A204.1 (cell line): Measurements from ENCODE around the gene AHDC1.
"Not testable (repeated sequence)": the region's sequence is repeated elsewhere in the genome, so short reads cannot be mapped to it uniquely, and the experiment has no call there.

Source experiments
- FAIRE-seq: peaks from 2 replicates; lab custom pipeline; 2012; peaks lifted over from hg19 to GRCh38; lab: Jason Lieb, UNC

The AHDC1 gene, protein sequence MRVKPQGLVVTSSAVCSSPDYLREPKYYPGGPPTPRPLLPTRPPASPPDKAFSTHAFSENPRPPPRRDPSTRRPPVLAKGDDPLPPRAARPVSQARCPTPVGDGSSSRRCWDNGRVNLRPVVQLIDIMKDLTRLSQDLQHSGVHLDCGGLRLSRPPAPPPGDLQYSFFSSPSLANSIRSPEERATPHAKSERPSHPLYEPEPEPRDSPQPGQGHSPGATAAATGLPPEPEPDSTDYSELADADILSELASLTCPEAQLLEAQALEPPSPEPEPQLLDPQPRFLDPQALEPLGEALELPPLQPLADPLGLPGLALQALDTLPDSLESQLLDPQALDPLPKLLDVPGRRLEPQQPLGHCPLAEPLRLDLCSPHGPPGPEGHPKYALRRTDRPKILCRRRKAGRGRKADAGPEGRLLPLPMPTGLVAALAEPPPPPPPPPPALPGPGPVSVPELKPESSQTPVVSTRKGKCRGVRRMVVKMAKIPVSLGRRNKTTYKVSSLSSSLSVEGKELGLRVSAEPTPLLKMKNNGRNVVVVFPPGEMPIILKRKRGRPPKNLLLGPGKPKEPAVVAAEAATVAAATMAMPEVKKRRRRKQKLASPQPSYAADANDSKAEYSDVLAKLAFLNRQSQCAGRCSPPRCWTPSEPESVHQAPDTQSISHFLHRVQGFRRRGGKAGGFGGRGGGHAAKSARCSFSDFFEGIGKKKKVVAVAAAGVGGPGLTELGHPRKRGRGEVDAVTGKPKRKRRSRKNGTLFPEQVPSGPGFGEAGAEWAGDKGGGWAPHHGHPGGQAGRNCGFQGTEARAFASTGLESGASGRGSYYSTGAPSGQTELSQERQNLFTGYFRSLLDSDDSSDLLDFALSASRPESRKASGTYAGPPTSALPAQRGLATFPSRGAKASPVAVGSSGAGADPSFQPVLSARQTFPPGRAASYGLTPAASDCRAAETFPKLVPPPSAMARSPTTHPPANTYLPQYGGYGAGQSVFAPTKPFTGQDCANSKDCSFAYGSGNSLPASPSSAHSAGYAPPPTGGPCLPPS (N-terminal part only)

DNA sequence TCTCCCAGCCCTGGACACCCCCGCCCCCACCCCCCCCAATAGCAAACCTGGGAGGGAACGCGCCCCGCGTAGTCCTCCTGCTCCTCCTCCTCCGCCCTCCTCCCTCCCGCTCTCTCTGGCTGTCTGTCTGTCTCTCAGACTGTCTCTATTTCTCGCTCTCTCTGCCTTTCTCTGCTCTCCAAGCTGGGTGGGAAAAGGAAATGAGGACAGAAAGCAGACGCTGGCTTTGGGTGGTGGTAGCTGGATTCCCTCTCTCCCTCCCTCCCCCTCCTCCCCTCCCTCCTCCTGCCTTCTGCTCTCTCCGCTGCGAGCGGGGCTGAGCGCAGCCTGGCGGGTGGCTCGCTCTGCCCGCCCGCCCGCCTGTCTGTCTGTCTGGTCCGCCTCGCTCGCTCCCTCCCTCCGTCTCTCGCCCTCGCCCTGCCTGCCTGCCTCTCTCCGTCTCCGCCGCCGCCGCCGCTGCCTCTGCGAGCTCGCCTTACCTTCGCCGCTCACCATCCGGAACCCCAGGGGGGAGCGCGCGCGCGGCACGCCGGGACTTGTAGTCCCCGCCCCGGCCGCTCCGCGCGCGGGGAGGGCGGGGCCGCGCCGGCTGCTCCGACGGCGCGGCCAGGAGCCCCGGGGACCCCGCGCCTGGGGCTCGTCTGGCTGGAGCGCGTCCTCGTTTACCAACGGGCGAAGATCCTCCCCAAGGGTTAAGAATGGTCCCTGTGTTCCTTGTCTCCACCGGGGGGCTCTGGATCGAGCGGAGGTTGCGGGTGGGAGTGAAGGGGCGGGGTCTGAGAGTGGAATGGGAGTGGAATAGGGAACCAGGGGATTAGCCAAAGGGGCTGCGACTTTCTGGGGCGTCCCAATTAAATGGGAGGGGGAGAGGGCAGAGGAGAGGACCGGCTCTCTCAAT, at the start of gene AHDC1:
Gene AHDC1, minus strand, starts transcription at position 464 of the 898 bp plus-strand sequence. CDS start 52,029 bp downstream, outside the sequence.
- FAIRE-seq: no peak

DNA sequence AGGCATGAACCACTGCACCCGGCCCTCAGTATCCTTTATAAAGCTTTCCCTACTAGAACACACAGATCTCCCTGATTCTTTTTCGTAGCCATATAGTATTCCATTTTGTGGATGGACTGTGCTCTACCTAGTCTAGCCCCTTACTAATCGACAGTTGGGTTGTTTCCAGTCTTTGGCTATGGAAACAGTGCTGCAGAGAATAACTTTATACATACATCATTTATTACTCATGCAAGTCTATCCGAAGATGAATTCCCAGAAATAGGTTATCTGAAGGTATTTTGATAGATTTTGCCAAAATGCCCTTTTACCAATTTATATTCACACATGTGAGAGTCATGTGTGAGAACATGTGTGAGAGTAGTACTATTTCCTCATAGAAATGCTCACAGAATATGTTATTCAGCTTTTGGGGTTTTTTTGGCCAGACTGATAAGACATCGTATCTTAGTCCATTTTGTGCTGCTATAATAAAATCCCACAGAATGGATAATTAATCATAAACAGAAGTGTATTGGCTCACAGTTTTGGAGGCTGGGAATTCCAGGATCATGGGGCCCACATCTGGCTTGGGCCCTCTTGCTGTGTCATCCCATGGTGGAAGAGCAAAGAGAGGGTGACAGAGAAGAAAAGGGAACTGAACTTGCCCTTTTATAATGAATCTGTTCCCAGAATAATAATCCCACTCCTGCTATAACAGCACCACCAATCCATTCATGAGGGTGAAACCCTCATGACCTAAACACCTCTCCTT, 48.3 kb upstream of the AHDC1 start:
- FAIRE-seq: no peak

DNA sequence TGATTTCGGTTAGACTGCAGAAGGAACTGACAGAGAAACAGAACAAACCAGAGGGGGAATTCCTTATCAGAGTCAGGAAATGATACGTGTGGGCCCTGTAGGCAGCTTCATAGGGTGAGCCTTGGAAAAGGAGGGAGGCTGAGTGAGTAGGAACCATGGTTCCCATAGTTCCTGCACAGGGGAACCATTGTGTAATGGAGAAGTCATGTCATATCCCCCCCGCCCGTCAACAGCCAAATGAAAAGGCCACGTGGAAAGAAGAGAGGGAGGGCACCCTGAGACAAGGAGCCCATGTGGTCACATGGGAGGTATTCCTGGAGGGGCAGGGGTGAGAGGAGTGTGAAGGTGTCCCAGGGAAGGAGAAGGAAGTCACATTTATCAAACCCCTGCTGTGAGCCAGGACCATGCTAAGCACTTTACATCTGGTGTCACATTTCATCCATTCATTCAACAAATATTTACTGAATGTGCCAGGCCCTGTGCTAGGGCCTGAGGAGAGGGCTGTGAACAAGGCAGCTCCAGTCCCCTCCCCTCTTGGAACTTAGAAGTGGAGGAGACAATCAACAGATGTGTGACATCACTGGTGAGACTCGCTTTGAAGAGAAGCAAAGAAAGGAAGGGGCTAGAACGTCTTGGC, 46.7 kb upstream of the AHDC1 start:
- FAIRE-seq: no peak

DNA sequence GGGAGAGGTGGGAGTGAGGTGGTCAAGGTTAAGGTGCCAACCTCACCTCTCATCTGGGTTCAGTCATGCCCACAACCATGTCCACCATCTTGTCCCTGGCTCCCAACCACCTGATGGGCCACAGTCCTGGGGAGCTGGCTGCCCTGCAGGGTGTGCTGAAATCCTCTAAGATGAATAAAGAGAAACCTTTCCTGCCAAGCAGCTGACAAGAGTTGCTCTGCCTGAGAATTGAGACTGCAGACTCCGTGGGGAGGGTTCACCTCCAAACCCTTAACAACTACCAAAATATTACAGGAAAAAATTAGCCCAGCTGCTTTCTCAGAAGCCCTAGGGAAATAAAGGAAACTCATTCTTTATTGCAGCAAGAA, 46.2 kb upstream of the AHDC1 start:
- no peak for FAIRE-seq

DNA sequence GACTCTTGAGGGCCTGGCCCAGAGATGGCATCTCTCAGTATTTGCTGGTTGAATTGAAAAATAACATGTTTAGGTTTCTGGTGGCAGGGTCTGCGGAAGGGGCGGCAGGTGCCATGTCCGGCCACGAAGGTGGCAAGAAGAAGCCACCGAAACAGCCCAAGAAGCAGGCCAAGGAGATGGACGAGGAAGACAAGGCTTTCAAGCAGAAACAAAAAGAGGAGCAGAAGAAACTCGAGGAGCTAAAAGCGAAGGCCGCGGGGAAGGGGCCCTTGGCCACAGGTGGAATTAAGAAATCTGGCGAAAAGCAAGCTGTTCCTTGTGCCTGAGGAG, 45.3 kb upstream of the AHDC1 start:
- no peak for FAIRE-seq

DNA sequence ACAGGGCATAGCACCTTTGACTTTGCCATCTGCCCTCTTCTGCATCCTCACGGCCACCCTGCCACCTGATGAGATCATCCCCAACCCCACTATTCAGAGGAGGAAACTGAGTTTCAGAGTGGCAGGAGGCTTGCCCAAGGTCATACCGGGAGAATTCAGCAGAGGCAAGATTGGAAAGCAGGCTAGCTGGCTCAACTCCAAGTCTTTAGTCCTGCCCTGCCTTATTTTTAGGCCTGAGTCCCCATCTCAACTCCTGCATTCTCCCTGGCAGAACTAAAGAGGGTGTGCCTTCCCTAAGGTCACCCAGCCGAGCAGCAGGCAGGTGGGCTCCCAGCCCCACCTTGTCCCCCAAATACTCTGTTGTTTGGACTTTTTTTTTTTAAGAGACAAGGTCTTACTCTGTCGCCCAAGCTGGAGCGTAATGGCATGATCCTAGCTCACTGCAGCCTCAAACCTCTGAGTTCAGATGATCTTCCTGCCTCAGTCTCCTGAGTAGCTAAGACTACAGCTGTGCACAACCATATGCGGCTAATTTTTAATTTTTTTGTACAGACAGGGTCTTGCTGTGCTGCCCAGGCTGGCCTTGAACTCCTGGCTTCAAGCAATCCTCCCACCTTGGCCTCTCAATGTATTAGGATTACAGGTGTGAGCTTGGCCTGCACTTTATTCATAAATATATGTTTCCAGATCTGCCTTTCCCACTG, 44.8 kb upstream of the AHDC1 start:
- no peak for FAIRE-seq

DNA sequence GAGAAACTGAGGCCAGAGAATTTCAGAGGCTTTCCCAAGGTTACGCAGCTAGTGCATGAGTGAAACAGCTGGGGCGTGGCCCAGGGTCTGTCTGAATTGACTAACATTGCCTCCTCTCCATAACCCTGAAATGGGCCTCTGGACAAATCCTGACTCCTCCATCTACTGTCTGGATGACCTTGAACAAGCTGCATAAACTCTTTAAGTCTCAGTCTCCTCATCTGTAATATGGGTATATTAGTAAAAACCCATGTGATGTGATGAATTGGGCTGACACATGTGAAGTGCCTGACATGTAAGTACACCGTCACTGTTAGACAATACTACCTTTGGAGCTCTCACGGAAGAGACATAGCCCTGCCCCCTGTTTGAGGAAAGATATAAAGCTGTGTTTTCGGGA, 43.4 kb upstream of the AHDC1 start:
- no peak for FAIRE-seq

DNA sequence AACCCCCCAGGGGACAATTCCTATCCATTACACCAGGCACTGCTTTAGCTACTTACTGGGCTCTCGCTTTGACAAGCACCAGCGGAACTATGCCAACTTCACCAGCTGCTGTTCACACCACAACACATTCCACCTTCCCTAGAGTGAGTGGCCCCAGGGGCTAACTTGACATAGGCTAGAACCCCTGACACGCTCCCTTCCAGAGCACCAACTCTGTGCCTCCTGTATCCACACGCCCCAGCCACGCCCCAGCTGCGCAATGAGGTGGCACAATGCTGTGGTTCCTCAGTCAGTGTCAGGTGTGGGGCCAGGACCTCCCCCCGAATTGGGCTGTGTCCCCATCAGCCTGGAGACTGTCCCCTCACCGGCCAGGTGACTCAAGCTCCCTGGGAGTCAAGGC, 42.7 kb upstream of the AHDC1 start:
- no peak for FAIRE-seq

DNA sequence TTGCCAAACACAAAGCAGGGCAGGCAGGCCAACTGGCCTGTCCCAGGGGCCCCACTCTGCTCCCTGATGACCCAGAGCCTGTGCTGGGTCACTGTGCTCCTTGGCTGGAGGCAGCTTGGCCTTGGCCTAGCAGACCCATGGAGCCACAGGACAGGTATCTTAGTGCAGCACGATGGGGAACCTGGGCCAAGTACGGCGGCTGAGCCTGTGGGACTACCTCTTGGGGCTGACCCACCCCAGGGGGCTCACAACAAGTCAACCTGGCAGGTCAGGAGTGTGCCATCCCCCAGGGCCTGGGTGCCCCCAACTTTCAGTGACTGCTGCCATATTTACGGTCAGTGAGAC, 41.1 kb upstream of the AHDC1 start:
- FAIRE-seq: no peak

DNA sequence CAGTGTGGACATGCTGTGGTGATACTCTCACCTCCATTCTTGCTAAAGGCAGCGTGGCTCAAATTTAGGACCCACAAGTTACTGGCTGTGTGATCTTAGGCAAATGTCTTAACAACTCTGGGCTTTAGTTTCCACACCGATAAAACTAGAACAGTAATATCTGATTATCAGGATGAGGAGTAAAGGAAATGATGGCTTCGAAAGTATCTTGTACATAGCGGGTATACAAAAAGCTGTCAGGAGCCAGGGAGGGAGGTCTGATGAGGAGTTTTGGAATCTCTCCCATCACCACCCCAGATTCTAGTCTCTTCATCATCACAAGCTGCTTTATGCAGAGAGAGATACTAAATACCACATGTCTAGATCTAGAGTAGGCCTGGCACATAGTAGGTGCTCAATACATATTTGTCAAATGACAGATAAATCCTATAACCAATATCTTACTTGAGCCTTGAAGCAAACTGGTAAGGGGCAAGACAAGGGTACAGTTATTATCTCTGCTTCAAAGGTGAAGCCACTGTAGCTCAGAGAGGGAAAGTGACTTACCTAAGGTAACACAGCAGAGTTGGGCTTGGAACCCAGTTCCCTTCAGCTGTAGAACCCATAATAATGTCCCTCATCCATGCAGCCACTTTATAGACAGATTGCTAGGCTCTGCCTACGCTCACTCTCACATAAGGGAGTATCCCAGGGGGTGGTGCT, 40.6 kb upstream of the AHDC1 start:
- no peak for FAIRE-seq

DNA sequence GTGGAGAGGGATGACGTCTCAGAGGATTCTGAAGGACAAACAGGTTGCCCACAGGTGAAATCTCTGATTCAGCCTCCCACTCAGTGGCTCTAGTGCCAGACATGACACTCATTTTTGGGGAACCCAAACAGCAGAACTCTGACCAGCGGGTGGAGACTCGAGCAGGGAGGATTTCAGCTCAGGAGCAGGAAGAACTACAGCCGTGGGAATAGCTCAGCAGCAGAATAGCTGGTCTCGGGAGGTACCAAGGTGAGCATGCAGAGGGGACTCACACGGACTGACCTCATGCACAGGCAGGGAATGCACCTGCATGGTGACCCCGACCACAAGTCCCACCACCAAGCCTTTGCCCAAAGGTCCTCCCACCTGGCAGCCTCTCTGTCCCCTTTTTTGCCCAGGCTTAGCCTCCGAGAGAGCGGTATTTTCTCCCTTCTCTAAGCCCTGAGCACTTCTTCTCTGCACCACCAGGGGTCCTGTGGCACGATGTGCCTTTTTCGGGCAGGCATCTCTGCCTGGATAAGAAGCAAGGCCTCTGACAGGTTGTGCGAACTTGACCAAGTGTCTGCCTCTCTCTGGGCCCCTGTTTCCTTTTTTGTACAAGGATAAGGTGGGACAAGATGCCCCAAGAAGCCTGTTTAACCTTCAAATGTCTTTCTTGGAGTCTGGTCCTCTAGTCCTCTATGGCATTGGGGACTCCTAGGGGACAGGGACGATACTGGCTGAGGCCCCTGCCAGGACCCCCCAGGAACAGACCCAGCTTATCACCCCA, 39.8 kb upstream of the AHDC1 start:
- FAIRE-seq: no peak

DNA sequence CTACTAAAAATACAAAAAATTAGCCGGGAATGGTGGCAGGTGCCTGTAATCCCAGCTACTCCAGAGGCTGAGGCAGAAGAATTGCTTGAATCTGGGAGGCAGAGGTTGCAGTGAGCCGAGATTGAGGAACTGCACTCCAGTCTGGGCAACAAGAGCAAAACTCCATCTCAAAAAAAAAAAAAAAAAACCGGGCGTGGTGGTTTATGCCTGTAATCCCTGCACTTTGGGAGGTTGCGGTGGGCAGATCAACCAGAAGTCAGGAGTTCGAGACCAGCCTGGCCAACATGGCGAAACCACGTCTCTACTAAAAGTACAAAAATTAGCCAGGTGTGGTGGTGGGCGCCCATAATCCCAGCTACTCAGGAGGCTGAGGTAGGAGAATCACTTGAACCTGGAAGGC, 36.6 kb upstream of the AHDC1 start:
- FAIRE-seq: not testable (repeated sequence)

DNA sequence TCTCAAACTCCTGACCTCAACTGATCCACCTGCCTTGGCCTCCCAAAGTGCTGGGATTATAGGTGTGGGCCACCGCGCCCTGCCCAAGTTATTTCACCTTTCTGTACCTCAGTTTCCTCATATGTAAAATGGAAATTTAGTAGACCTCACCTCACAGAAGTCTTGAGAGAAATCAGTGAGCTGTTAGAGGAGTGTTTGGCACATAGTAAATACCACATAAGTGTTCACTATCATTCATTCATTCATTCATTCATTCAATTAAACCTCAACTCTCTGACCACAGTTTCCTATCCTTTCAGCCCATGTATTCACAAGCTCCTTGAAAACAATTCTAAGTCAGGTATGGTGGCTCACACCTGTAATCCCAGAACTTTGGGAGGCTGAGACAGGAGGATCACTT, 34.9 kb upstream of the AHDC1 start:
- no peak for FAIRE-seq

DNA sequence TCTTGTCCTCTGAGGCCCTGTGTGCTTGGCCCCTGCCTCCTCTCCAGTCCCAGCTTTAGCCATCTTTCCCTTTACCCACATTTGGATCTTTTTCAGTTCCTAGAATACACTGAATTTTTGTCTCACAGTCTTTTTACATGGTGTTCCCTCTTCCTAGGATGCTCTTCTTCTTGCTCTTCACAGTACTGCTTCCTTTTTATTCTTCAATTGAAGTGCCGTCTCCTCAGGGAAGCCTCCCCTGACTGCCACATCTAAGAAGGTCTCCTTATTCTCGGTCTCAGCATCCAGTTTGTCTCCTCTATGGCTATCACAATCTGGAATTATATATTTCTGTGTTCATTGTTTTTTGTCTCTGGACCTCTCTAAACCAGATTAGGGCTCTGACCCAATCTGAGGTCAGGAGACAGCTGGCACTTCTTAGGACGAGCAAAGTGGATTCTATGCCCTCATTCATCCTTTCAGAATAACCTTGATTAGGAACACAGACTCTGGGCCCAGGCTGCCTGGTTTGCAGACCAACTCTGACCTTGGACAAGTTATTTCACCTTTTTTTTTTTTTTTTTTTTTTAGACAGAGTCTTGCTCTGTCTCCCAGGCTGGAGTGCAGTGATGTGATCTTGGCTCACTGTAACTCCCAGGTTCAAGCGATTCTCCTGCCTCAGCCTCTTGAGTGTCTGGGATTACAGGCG, 34.2 kb upstream of the AHDC1 start:
- no peak for FAIRE-seq

DNA sequence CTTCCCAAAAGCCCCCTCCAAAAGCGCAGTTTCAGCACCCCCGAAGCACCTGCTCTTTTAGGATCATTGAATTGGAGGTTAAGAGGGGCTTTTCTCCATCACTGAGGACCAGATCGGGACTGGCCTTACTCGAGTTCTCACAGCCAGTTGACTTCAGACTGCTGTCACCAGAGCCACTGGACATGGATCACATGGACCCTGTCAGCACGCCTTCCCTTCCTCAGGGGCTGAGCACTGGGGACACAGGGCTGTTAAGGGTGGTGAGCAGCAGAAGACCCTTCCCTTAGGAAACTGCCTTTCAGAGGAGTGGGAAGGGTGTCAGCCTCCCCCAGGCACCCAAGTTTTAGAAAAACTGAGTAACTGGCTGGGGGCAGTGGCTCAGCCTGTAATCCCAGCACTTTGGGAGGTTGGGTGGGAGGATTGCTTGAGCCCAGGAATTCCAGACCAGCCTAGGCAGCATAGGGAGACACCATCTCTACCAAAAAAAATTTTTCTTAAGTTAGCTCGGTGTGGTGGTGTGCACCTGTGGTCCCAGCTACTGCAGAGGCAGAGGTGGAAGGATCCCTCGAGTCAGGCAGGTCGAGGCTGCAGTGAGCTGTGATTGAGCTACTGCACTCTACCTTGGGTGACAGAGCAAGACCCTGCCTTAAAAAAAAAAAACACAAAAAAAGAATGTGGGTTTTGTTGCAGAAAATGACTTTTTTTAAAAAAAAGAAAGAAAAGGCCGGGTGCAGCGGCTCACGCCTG, 31.6 kb upstream of the AHDC1 start:
- FAIRE-seq: no peak

DNA sequence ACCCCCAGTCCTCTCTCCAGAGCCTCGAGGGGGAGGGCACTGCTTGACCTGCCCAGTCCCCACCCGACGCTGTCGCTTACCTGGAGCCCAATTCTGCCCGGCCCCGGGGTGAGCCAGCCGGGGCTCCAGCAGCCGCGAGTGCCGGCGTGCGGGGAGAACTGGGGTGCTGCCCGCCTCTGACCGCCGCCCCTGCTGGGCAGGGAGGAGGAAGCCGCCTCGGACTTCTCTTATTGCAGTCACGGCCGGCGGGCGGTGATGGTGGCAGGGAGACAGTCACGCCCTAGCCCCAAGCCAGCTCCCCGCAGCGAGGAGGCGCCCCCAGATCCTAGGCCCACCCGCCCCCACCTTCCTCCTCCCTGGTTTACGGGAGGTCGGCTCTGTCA, 31.0 kb upstream of the AHDC1 start, which contains the start of gene FGR:
Gene FGR, minus strand, starts transcription at position 201 of the 383 bp plus-strand sequence. CDS start 11,269 bp downstream, outside the sequence.
- no peak for FAIRE-seq

DNA sequence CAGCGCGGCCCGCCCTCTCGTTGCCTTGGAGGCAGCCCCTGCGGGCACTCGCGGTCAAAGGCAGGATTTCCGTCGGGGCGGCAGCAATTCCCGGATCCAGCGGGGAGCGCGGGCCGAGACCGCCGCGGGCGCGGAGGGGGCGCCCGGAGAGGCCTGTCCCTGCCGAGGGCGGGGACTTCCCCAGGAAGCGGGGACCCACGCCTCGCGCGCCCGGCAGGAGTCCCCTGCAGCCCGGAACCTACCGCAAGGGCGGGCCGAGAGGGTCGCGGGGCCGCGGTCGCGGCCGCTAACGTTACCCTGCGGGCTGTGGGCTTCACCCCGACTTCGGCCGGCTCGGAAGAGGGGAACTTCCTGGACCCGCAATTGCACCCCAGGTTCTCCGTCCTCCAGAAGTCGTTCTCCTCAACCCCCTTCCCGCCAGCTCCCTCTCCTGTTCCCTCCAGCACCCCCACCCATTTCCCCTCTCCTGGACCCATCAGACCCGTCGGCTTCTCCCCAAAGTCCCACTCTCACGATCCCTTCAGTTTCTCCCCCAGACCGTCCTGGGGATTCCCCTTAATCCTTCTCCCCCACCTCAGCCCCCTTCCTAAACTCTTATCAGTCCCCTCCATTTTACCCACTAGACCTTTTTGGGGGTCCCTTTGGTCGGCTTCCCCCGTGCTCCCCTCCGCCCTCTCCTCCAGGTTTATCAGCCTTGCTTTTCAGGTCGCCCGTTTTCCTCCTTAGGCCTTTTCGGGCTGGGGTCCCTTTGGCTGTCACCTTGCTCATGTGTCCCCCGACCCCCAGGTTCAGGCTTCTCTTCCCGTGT, 30.4 kb upstream of the AHDC1 start:
- FAIRE-seq: no peak
